Measurements from ENCODE around the gene CAPNS2.

Gene CAPNS2

DNA sequence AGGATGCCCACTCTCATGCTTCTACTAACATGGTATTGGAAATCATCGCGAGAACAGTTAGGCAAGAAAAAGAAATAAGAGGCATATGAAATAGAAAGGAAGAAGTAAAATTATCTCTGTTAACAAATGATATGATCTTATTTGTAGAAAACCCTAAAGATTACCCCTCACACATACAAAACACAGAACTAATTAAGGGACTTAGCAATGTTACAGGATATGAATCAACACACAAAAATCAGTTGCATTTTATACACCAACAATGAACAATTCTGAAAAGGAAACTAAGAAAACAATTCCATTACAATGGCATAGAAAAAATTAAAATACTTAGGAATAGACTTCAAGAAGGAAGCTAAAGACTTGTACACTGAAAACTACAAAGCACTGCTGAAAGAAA is 2.7 kb upstream of the CAPNS2 start:
- H3K4me3 ChIP-seq (replicated peaks in 1 of 2; ENCODE audit: low read depth in 2 of 2, low read length in 2 of 2): no peak overlapping the region
- peak in 1 of 2 donors; percentile 51 for DNase-seq (ENCODE audit: low read depth in 2 of 2)
- TF ChIP-seq, protein P1, sequence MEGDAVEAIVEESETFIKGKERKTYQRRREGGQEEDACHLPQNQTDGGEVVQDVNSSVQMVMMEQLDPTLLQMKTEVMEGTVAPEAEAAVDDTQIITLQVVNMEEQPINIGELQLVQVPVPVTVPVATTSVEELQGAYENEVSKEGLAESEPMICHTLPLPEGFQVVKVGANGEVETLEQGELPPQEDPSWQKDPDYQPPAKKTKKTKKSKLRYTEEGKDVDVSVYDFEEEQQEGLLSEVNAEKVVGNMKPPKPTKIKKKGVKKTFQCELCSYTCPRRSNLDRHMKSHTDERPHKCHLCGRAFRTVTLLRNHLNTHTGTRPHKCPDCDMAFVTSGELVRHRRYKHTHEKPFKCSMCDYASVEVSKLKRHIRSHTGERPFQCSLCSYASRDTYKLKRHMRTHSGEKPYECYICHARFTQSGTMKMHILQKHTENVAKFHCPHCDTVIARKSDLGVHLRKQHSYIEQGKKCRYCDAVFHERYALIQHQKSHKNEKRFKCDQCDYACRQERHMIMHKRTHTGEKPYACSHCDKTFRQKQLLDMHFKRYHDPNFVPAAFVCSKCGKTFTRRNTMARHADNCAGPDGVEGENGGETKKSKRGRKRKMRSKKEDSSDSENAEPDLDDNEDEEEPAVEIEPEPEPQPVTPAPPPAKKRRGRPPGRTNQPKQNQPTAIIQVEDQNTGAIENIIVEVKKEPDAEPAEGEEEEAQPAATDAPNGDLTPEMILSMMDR (IDR thresholded peaks at IDR 0.05; ENCODE audit: low read depth, low read length): no peak

DNA sequence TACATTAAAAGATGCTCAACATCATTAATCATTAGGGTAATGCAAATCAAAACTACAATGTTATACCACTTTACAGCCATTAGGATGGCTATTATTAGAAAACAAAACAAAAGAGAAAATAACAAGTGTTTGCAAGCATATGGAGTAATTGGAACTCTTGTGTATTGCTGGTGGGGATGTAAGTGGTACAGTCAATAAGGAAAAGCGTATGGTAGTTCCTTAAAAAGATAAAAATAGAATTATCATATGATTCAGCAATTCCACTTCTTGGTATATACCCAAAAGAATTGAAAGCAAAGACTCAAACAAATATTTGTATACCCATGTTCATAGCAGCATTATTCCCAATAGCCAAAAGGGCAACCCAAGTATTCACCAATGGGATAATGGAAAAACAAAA is 1.4 kb upstream of the CAPNS2 start:
- TF ChIP-seq, protein P1 (IDR thresholded peaks at IDR 0.05; ENCODE audit: low read depth, low read length): no peak
- no peak overlapping the region for H3K4me3 ChIP-seq (replicated peaks in 1 of 2; ENCODE audit: low read depth in 2 of 2, low read length in 2 of 2)
- DNase-seq (ENCODE audit: low read depth in 2 of 2): no peak

DNA sequence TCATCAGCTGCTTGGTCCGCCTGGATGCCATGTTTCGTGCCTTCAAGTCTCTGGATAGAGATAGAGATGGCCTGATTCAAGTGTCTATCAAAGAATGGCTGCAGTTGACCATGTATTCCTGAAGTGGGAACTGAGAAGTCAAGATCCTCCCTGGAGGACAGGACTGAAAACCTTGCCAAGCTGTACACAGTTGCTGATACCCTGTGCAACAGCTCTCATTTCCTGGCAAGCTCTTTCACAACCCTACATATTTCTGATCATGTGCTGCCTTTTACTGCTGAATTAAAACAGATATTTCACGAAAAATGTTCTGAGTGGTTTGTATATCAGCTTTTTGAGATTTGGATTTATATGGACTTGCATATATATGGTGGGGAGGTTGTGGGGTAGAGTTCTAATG is 898 bp downstream of the CAPNS2 start:
- peak; percentile 71 to 89 for DNase-seq (ENCODE audit: low read depth in 2 of 2)

DNA sequence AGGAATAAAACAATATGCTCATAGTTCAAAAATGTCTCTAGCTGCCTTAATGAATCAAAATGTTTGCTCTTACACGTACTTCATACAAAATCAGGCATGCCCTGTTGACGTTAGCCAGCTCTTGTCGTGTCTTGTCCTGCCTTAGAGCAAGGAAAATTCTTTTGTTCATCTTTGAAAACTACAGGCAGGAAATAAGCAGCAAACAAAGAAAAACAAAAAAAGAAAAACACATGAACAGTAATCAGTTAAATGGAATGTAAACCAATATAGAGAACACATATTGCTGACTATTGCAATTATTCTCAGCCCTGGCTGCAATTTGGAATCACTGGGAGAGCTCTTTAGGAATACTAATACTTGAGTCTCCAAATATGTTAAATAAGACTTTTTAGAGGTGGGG is 1.7 kb downstream of the CAPNS2 start:
- peak in 1 of 2 donors; percentile 58 for DNase-seq (ENCODE audit: low read depth in 2 of 2)
- TF ChIP-seq, protein P1 (IDR thresholded peaks at IDR 0.05; ENCODE audit: low read depth, low read length): no peak
- H3K4me3 ChIP-seq (replicated peaks in 1 of 2; ENCODE audit: low read depth in 2 of 2, low read length in 2 of 2): no peak overlapping the region

More for the DNA sequence above, 898 bp downstream of the CAPNS2 start:
- no peak overlapping the region for H3K4me3 ChIP-seq (replicated peaks in 1 of 2; ENCODE audit: low read depth in 2 of 2, low read length in 2 of 2)
- TF ChIP-seq, protein P1 (IDR thresholded peaks at IDR 0.05; ENCODE audit: low read depth, low read length): no peak

DNA sequence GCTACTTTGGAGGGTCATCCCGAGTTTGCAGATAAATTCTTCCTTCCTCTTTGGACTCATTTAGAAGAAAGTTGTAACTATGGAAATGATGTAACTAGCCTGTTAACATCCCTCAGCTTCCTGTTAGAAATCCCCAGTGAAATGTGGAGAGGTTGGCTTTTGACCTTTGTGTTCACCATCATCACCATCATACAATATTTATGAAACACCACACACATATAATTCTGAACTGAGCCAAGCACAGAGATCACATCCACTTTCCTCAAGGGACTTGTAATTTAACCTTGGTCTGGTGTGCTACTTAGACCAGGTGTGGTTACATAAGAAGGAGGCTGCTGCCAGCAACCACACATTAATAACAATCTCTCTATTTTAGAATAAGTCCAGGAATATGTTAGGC is 2.5 kb downstream of the CAPNS2 start:
- peak; percentile 77 for DNase-seq (ENCODE audit: low read depth in 2 of 2)
- TF ChIP-seq, protein P1 (IDR thresholded peaks at IDR 0.05; ENCODE audit: low read depth, low read length): no peak
- H3K4me3 ChIP-seq (replicated peaks in 1 of 2; ENCODE audit: low read depth in 2 of 2, low read length in 2 of 2): no peak overlapping the region

DNA sequence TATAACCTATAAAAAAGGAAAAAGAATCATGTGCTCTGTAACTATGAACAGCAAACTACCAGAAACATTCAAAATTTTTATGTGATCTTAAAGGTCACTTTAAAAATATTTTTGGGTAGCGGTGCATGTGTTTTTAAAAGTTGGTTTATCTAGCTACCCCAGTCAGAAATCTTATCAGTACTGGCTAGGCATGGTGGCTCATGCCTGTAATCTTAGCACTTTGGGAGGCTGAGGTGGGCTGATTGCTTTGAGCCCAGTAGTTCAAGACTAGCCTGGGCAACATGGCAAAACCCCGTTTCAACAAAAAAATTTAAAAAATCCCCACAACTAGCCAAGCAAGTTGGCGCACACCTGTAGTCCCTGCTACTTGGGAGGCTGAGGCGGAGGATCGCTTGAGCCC is 3.7 kb downstream of the CAPNS2 start:
- TF ChIP-seq, protein P1 (IDR thresholded peaks at IDR 0.05; ENCODE audit: low read depth, low read length): no peak
- no peak overlapping the region for H3K4me3 ChIP-seq (replicated peaks in 1 of 2; ENCODE audit: low read depth in 2 of 2, low read length in 2 of 2)
- no peak for DNase-seq (ENCODE audit: low read depth in 2 of 2)

DNA sequence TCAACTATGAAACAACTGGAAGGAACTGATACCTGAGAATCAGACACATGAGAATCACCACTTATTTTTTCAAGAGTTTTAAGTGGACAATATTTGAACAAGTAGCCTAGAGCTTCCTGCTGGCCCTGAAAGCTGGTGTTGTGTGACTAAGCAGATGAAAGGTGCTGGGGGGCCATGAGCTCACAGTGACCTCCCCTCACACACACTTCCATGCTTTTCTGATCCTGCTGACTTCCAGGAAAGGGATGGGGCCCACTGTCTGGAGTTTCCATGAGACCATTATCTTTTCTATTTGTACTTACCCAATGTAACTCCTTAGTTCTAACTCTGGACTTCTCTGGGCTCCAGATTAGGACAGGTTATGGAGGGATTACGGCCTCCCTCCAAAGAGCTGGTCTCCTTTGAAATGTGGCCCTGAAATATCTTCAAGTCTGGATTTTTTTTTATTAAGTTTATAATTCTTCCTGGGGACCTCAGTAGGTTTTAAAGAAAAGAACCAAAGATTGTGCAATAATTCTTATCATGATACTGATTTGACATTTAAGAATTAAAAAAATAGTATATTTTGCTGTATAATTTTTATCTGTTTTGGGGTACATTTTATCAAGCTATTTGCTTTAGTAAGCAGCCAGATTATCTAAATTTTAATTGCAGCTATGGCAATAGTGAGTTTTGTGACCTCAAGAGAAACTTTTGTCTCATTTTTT is 4.9 kb downstream of the CAPNS2 start:
- TF ChIP-seq, protein P1 (IDR thresholded peaks at IDR 0.05; ENCODE audit: low read depth, low read length): no peak
- DNase-seq (ENCODE audit: low read depth in 2 of 2): no peak
- H3K4me3 ChIP-seq (replicated peaks in 1 of 2; ENCODE audit: low read depth in 2 of 2, low read length in 2 of 2): no peak overlapping the region
